Measurements from ENCODE around the gene MARCHF9. TPM values are rescaled to one million over a fixed set of nuclear protein-coding genes. Genes with fewer than 3 reads are reported as not detected.
A peak's percentile ranks its signal among the peaks of the same experiment; 100 is the strongest.

The MARCHF9 gene
- polyA plus RNA-seq, 3 donors: 5.3 to 8.8 (median 7.4) TPM

- no peak overlapping the region for H3K27ac ChIP-seq (ENCODE audit: low read depth, low read length)
- WGBS, 3 donors: 76 to 86% (median 82%) methylated on average over 4 of the region's 4 CpGs
These were observed 20.3 kb upstream of the MARCHF9 start for GRCh38 chr12:57734591-57734990.

- 11 to 44% (median 32%) methylated on average over 8 of the region's 8 CpGs for WGBS, 3 donors
These were observed 19.6 kb upstream of the MARCHF9 start for GRCh38 chr12:57735198-57735855.

DNA sequence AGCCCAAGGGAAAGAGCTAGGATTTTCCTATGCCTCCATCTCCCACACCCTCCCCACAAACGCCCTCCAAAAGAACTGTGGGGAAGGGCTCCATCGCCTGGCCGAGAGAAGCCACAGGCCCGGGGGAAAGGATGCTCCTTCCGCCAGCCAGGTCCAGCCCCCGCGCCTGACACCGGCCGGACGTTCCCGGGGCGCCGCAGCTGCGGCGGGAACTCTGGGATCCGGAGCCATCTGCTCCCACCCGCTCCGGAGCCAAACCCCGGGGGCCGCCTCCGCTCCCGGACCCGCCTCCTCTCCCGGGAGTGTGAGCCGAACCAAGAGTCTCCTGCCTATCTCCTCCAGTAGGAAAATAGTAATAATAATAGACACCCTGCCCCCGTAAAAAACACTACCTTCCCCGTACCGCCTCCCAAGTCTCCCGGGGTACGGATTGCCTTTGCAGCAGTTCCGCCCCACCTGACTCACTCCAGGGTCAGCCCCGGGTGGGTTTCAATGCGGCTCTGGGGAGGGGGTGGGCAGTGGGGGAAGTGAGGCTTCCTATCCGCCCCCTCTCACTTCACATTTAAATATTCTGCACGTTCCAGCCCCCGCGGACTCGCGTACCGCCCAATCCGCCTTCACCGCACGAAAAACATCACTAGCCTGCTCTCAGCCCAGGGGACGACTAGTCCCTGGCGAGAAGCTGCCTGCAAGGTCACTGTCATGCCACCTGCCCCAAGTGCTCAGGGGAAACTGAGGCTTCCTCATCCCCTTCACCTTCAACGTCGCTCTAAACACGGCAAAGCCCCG, 18.8 kb upstream of the MARCHF9 start:
- 5 to 45% (median 27%) methylated on average over 48 to 49 of the region's 49 CpGs for WGBS, 3 donors
- H3K27ac ChIP-seq (ENCODE audit: low read depth, low read length): no peak overlapping the region

More at GRCh38 chr12:57735198-57735855, 19.6 kb upstream of the MARCHF9 start:
- no peak overlapping the region for H3K27ac ChIP-seq (ENCODE audit: low read depth, low read length)

DNA sequence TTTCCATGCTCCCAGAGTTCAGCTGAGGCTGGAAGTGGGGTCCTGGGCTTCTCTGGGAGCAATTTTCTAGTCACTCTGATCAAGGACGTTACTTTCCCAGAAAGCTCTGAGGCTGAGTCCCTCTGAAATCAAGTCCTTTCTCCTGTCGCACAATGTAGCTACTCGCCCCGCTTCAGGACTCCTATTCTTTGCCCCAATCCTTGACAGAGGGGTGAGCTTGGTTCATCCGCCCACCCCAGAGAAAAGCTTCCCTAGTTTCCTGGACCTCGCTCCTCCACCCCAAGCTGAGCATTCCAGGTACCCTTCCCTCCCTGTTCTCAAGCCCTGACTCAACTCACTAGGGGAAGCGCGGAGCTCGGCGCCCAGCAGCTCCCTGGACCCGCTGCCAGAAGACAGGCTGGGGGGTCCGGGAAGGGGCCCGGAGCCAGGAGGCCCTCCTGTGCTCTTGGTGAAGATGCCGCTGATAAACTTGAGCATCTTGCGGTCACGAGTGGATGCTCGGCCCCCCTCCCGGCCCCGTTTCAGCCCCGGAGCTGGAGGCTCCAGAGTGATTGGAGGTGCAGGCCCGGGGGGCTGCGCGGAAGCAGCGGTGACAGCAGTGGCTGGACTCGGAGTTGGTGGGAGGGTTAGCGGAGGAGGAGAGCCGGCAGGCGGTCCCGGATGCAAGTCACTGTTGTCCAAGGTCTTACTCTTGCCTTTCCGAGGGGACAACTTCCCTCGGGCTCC, 18.0 kb upstream of the MARCHF9 start:
- 9 to 47% (median 42%) methylated on average over 30 to 31 of the region's 31 CpGs for WGBS, 3 donors
- H3K27ac ChIP-seq (ENCODE audit: low read depth, low read length): no peak overlapping the region

DNA sequence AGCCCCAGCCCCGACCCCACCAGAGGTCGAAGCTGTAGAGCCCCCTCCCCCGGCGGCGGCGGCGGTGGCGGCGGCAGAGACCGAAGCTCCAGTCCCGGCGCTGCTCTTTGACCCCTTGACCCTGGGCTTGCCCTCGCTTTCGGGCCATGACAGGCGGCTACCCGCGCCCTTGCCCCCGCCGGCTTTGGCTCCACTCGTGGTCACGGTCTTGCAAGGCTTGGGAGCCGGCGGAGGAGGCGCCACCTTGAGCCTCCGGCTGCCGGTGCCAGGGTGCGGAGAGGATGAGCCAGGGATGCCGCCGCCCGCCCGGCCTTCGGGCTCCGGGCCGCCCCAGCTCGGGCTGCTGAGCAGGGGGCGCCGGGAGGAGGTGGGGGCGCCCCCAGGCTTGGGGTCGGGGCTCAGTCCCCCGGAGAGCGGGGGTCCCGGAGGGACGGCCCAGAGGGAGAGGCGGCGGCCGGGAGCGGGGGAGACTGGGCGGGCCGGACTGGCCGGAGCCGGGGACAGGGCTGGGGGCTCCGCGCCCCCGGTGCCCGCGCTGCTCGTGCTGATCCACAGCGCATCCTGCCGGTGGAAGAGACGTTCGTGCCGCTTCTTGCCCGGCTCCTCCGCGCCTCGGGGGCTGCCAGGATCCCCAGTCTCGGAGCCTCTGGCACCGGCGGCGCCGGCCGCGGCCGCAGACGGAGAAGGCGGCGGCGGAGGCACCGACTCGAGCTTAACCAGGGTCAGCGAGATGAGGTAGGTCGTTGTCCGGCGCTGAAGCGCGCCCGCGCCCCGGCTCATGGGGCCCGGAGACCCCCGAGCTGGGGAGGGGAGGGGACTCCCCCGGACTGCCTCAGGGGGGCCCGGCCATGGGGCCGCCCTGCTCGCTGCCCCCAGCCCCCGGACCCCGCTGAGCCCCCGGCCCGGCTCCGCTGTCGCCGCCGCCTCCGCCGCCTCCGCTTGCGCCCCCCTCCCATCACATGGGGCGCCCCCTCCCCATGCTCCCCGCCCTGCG, 17.1 kb upstream of the MARCHF9 start:
- no peak overlapping the region for H3K27ac ChIP-seq (ENCODE audit: low read depth, low read length)
- WGBS, 3 donors: 13 to 45% (median 33%) methylated on average over 63 to 109 of the region's 110 CpGs

- 8 to 44% (median 33%) methylated on average over 30 to 36 of the region's 36 CpGs for WGBS, 3 donors
- no peak within 1 kb of the TSS for H3K27ac ChIP-seq (ENCODE audit: low read depth, low read length)
These were observed 16.2 kb upstream of the MARCHF9 start, which contains the start of gene AGAP2 for GRCh38 chr12:57738661-57739237. AGAP2 (minus strand) TSS chr12:57738742; CDS start chr12:57738246, 496 bp downstream.

GRCh38 chr12:57739387-57739786, 15.5 kb upstream of the MARCHF9 start:
- WGBS, 3 donors: 13 to 52% (median 37%) methylated on average over 7 of the region's 7 CpGs

DNA sequence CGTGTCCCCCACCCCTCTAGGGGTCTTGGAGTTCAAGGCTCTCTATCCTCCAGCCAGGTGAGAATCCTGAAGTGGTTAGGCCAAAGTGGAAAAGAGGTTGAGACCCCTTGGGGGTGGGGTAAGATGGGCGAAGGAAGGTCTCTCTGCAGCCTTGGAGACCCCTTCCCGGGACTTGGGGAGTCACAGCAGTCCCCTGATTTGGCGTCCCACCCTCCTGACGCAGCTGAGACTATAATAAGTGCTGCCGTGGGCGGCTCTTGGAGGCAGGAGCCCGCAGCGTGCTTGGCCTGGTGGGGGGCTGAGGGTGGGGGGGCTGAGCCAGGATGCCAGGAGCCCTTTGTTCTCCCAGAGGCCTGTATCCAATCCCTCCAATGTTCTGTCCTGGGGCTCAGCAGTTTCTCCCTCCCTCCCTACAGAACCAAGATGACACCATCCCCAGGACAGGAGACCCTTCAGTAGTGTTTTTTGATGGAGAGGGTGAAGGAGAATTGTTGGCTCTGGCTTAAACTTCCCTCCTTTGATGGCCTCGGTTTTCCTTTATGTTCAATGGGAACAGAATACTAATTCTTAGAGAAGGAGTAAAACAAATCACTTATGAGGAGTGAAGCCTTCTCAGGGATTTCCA, 14.9 kb upstream of the MARCHF9 start:
- no peak overlapping the region for H3K27ac ChIP-seq (ENCODE audit: low read depth, low read length)
- WGBS, 3 donors: 36 to 61% (median 59%) methylated on average over 10 of the region's 10 CpGs

More at GRCh38 chr12:57739387-57739786, 15.5 kb upstream of the MARCHF9 start:
- no peak overlapping the region for H3K27ac ChIP-seq (ENCODE audit: low read depth, low read length)

GRCh38 chr12:57740656-57741412, 14.1 kb upstream of the MARCHF9 start:
- WGBS, 3 donors: 42 to 67% (median 44%) methylated on average over 5 of the region's 5 CpGs

DNA sequence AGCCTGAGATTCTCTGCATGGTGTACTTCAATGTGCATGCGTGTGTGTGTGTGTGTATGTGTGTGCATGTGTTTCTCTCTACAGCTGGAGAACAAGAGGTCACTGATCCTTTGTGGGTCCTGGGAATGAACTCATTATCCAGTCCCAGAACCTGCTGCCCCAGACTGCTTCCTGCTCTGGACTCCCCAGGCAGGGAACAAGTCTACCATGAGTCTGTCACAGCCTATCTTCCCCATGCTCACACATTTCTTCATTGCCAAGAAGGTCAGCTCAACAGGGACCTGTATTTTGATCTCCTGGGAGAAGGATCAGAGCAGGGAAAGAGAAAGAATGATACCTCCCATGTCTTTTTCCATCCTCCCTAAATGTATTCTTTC, 13.5 kb upstream of the MARCHF9 start:
- WGBS, 3 donors: 24 to 75% (median 50%) methylated on average over 1 of the region's 1 CpG
- H3K27ac ChIP-seq (ENCODE audit: low read depth, low read length): no peak overlapping the region

More at GRCh38 chr12:57740656-57741412, 14.1 kb upstream of the MARCHF9 start:
- H3K27ac ChIP-seq (ENCODE audit: low read depth, low read length): no peak overlapping the region

- H3K27ac ChIP-seq (ENCODE audit: low read depth, low read length): no peak overlapping the region
- 38 to 49% (median 39%) methylated on average over 14 of the region's 14 CpGs for WGBS, 3 donors
These were observed 12.8 kb upstream of the MARCHF9 start for GRCh38 chr12:57741844-57742738.

DNA sequence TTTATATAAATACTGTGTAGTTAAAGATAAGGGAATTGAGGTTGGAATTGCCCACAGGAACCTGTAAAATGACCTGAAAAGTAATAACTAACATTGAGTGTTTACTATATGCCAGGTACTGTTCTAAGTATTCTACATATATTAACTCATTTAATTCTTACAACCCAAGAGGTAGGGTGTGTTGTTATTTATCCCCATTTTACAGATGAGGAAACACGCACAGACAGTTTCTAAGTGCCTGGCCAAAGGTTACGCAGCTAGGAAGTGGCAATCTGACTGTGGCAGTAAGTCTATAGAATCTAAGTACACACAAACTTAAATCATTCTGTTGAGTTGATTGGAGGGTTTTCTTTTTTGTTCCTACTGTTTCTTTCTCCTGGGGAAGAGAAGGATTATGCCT, 11.1 kb upstream of the MARCHF9 start:
- H3K27ac ChIP-seq (ENCODE audit: low read depth, low read length): no peak overlapping the region
- 78 to 84% (median 79%) methylated on average over 2 of the region's 2 CpGs for WGBS, 3 donors

GRCh38 chr12:57744194-57744776, 10.6 kb upstream of the MARCHF9 start:
- no peak overlapping the region for H3K27ac ChIP-seq (ENCODE audit: low read depth, low read length)
- WGBS, 3 donors: 6 to 10% (median 8%) methylated on average over 21 of the region's 21 CpGs

DNA sequence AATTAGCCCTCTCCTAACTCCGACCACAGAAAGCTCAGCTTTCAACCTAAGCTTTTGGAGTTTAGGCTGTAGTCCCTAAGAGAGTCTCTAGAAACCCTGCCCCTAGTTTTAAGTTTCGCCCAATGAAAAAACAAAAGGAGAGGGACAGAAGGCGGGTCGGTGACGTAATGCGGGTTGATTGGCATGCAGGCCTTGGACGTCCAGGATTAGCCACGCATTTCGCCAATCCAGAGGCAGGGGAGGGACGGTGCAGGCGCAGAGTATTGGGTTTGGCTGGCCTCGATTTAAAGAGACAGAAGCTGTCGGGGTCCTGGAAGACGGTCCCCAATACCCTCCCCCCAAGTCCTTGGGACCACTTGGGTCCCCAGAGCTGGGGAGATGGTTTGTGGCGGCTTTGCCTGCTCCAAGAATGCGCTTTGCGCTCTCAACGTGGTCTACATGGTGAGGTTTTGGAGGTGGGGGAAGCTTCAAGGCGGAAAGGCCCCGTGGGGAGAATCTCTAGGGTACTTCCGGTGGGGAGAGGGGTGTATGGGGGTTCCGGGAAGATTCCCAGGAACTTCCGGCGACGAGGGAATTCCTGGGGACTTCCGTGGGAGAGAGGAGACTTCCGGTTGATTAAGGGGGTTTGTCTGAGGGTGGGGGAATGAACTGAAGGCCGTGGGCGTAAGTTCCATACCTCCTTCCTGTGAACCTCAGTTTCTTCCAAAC, 10.0 kb upstream of the MARCHF9 start, which contains the start of gene TSPAN31:
TSPAN31 (plus strand) TSS at position 263 of the 708 bp plus-strand sequence; CDS start at position 379, 116 bp downstream.
- peak within 1 kb of the TSS; percentile 96 for H3K27ac ChIP-seq (ENCODE audit: low read depth, low read length)
- WGBS, 3 donors: 0 to 1% (median 0%) methylated on average over 29 of the region's 29 CpGs
